ENCODE results near the gene IFT122.
A peak's percentile ranks its signal among the peaks of the same experiment; 100 is the strongest.

The IFT122 gene

GRCh38 chr3:129560911-129561594, 121.0 kb downstream of the IFT122 start:
- Histone ChIP-seq H3K79me2 (no peaks in the 10 kb centered on the region), H3K4me3 (ENCODE audit: low read depth, low read length) (no peak overlapping the region), H3K36me3 (ENCODE audit: control insufficient read depth, insufficient read depth, low read length) (no peaks in the 10 kb centered on the region), H3K4me2 (ENCODE audit: low read length) (no peak overlapping the region), H3K4me1 (no peaks in the 10 kb centered on the region), H3K27ac (peak overlapping the region; percentile 29), H2AFZ (no peak overlapping the region), H3K27me3 (ENCODE audit: control insufficient read depth, insufficient read depth, low read length) (no peaks in the 10 kb centered on the region), H3K9ac (no peak overlapping the region), H3K9me3 (ENCODE audit: control insufficient read depth, low read length) (no peaks in the 10 kb centered on the region)
- no peak for TF ChIP-seq CTCF (IDR thresholded peaks at IDR 0.05)

GRCh38 chr3:129561619-129562248, 121.7 kb downstream of the IFT122 start:
- no peaks in the 10 kb centered on the region for H3K79me2 ChIP-seq
- H3K9ac ChIP-seq: no peak overlapping the region
- TF ChIP-seq CTCF (IDR thresholded peaks at IDR 0.05): no peak
- no peak overlapping the region for H3K4me3 ChIP-seq (ENCODE audit: low read depth, low read length)
- H3K27me3 ChIP-seq (ENCODE audit: control insufficient read depth, insufficient read depth, low read length): no peaks in the 10 kb centered on the region
- H3K36me3 ChIP-seq (ENCODE audit: control insufficient read depth, insufficient read depth, low read length): no peaks in the 10 kb centered on the region
- no peak overlapping the region for H3K4me2 ChIP-seq (ENCODE audit: low read length)
- no peaks in the 10 kb centered on the region for H3K4me1 ChIP-seq
- H2AFZ ChIP-seq: no peak overlapping the region
- H3K9me3 ChIP-seq (ENCODE audit: control insufficient read depth, low read length): no peaks in the 10 kb centered on the region
- no peak overlapping the region for H3K27ac ChIP-seq

- Histone ChIP-seq H3K36me3 (ENCODE audit: control insufficient read depth, insufficient read depth, low read length) (no peaks in the 10 kb centered on the region), H3K4me3 (ENCODE audit: low read depth, low read length) (no peak overlapping the region), H3K4me1 (no peaks in the 10 kb centered on the region), H3K79me2 (no peaks in the 10 kb centered on the region), H3K9me3 (ENCODE audit: control insufficient read depth, low read length) (no peaks in the 10 kb centered on the region), H2AFZ (no peak overlapping the region), H3K27ac (no peak overlapping the region), H3K9ac (no peak overlapping the region), H3K27me3 (ENCODE audit: control insufficient read depth, insufficient read depth, low read length) (no peaks in the 10 kb centered on the region), H3K4me2 (ENCODE audit: low read length) (no peak overlapping the region)
- TF ChIP-seq CTCF (IDR thresholded peaks at IDR 0.05): no peak
Observed at GRCh38 chr3:129562803-129563202, 122.8 kb downstream of the IFT122 start.

DNA sequence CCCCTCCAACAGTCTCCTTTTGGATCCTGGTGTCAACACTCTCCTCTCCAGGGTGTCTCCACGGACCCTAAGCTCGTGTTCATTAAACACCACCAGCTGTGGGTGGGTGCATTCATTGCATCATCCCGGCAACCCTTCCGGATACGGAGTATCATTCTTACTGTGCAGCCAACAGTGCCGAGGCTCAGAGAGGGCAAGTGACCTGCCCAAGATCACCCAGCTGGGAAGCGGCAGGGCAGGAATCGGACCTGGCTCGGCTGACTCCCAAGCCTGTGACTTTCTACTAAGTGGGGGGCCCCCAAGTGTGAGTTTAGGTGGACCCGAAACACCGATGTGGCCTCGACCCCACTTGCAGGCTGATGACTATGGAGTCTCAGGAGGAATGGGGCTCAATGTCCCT, 123.3 kb downstream of the IFT122 start:
- H3K4me1 ChIP-seq: no peaks in the 10 kb centered on the region
- no peaks in the 10 kb centered on the region for H3K27me3 ChIP-seq (ENCODE audit: control insufficient read depth, insufficient read depth, low read length)
- no peak overlapping the region for H3K27ac ChIP-seq
- H3K9me3 ChIP-seq (ENCODE audit: control insufficient read depth, low read length): no peaks in the 10 kb centered on the region
- no peak overlapping the region for H3K4me2 ChIP-seq (ENCODE audit: low read length)
- no peaks in the 10 kb centered on the region for H3K36me3 ChIP-seq (ENCODE audit: control insufficient read depth, insufficient read depth, low read length)
- no peak overlapping the region for H3K4me3 ChIP-seq (ENCODE audit: low read depth, low read length)
- no peak for TF ChIP-seq CTCF (IDR thresholded peaks at IDR 0.05)
- H3K9ac ChIP-seq: no peak overlapping the region
- H3K79me2 ChIP-seq: no peaks in the 10 kb centered on the region
- no peak overlapping the region for H2AFZ ChIP-seq

Measured in parathyroid adenoma (tissue), 2 donors.